Measurements from ENCODE around the gene HOXA9.

The HOXA9 gene

GRCh38 chr7:27151931-27152815, 13.2 kb downstream of the HOXA9 start, which contains the start of gene HOXA3:
Gene HOXA3 (minus strand): TSS chr7:27152583. CDS start chr7:27110640, 41,943 bp downstream.
- DNase-seq, result no peak

DNA sequence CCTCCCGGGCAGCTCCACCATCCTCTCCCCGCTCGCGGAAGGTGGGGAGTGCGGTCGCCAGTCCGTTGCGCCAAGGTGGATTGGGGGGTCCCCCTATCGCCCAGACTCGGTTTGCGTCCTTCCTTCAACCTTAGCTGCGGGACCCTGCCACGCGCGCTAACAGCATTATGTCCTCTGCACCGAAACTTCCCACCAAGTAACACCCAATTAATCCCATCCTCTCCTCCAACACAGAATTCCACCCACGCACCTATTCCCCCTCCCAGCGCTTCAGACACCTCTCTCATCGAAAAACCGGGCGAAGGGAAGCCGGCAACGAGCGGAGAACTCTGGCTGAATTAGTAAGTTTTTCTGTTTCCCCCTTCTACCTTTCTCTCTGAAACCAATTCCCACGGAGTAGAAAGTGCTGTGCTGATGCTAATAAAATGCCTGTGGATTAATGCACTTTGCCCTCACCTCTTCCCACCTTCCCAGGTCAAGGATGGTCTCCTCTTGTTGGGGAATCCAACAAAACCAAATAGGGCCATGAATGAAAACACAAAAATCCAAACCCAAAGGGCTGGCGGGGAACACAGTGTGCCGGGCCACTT, 13.9 kb downstream of the HOXA9 start:
- no peak for DNase-seq

DNA sequence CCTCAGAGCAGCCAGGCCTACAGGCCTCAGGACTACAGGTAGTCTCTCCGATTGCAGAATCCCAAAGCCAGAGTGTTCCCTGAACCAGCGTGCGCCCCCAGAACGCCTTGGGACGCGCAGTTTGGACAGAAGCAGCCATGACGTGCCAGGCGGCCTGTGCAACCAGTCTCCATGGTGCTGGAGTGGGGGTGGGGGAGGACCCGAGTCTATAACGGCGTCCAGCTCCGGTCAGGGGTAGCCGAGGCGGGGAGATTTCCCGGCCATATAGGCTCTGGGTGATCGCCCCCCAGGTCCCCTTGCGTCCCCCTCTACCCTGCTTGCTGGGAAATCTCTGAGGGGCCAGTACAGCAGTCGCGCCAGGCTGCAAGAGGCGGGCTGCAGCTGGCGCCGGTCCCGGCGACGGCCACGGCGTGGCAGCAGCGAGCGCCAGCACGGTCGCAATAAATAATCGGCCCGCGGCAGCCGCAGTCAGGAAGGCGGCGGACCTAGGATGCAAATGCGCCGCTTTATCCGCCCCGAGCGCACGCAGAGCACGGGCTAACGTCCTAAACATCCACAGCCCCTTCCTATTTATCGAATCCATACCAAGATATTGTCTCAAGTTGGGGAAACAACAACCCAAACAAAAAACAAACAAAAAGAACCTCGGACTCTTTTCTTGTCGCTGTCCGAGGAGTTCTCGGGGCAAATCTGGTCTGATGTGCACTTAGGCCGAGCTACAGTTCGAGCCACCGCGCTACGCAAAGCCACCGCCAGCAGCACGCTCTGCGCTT, 14.6 kb downstream of the HOXA9 start:
- peak; percentile 80 for DNase-seq

DNA sequence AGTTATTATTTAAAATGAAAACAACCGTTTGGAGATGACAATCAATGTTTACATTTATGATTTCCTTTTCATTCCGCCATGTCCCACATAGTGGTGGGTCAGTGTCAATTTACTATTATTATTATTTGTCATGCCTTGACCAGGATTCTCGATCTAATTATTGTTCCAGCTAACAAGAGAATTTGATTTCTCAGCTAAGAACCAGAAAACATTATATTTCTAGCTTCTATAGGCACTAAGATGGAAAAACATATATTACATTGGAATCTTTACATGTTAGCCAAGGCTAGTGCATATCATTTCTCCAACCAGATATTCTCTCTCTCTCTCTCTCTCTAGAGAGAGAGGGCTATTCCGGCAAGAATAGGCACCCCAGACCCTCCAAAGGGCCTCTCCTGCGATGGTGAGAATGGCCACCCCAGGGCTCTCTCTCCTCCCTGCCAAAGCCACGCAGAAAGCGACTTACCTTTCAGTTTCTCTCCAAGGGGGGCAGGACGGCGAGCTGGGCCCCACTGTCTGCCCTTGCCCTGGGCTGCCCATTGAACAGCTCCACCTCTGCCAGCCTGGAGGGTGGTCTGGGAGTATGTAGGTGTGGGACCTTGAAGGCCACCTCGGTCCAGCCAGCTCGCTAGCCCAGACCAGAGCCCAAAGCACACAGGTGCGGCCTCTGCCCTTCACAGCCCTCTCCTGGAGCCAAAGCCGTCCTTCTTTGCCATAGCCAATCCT, 15.3 kb downstream of the HOXA9 start:
- peak; percentile 32 for DNase-seq

GRCh38 chr7:27148756-27149641, 16.3 kb downstream of the HOXA9 start:
- no peak for DNase-seq

- DNase-seq, result no peak
These were observed 17.1 kb downstream of the HOXA9 start for GRCh38 chr7:27148031-27148755.

- DNase-seq, result no peak
These were observed 17.9 kb downstream of the HOXA9 start, which contains the start of gene HOXA6 for GRCh38 chr7:27147199-27148030. Gene HOXA6 (minus strand): TSS chr7:27147774. CDS start chr7:27147749, 25 bp downstream.

- DNase-seq, result no peak
These were observed 18.7 kb downstream of the HOXA9 start for GRCh38 chr7:27146491-27147198.

GRCh38 chr7:27145914-27146412, 19.4 kb downstream of the HOXA9 start:
- no peak for DNase-seq

DNA sequence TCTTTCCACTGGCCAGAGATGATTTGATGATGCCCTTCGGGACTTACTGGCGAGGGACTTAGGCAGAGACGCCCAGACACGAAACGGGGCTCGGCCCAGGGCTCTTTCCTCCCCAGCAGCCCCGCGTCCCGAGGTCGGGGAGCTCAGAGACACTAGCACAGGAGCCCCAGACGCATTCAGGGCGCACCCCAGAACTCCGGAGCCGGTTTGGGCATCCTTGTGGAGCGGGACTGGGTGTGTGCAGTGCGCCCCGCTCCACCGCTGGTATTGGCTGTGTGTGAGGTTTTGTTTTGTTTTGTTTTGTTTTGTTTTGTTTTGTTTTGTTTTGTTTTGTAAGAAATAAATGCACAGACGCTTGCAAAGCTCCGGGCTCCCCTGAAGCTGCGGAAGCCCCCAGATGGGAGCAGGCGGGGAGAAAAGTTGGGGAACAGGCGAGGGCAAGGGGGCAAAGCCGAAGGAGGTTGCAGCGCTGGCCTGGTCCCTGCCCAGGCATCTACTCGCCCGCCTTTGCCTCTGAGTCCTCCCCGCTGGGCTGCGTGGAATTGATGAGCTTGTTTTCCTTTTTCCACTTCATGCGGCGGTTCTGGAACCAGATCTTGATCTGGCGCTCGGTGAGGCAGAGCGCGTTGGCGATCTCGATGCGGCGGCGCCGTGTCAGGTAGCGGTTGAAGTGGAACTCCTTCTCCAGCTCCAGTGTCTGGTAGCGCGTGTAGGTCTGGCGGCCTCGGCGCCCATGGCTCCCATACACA, 20.0 kb downstream of the HOXA9 start:
- DNase-seq, result no peak

DNA sequence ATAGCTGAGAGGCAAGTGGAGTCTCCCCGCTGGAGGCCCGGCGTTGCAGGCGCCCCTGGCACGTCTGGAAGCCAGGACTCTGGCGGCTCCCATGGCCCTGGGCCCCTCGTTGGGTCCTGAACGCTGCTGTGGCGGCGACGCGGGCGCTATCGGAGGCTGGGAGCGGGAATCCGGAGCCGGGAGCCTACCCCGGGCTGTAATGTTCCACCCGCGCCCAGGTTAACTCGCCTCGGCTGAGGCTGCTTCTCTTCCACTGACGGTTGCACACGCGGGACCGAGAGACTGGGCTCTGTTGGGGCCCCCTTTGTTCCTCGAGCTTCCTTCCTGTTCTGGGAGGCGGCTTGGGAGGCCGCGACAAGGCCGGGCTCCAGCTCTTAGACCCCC, 20.6 kb downstream of the HOXA9 start:
- DNase-seq, result no peak

DNA sequence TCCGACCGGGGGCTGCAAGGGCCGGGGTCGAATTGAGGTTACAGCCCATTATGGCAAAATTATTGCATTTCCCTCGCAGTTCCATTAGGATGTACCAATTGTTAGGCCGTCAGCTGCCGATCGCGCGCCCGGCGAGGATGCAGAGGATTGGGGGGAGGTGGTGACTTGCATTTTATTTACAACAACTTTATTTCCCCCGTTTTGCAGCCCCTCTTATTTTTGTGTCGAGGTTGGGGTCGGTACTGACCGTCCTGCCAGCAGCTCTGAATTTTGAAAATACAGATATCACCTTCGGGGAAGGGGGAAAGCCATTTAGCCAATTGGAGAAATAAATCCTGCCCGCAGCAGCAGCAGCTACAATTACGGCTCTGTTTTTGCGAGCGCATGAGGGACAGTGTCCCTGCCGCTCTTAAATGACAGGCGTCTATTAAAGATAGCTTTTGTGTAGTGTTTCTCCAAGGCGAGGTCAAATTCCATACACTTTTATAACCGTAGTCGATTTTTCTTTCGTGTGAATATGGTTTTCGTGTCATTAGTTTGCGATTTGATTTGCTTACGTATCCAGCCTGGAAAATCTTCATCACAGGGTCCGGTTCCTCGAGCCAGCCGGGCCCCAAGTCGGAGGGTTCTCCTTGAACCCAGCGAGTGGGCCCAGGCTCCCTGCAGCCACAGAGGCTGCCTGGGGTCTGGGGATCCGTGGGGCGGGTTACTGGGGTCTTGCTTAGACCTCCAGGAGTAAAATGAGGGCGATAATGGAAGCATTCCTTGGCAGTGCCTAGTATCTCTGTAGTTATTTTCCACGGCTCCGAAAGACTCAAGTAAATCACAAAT, 21.2 kb downstream of the HOXA9 start:
- DNase-seq, result no peak

- peak; percentile 74 for DNase-seq
These were observed 22.1 kb downstream of the HOXA9 start, which contains the start of gene HOXA5 for GRCh38 chr7:27143023-27143949. Gene HOXA5 (minus strand): TSS chr7:27143681. CDS start chr7:27143607, 74 bp downstream.

- DNase-seq, result no peak
These were observed 22.7 kb downstream of the HOXA9 start for GRCh38 chr7:27142580-27143022.

- DNase-seq, result no peak
These were observed 23.3 kb downstream of the HOXA9 start for GRCh38 chr7:27141923-27142579.
